Endothelial cell (in vitro differentiated cells): ENCODE measurements around the gene CHRNA3. TPM values are rescaled to one million over a fixed set of nuclear protein-coding genes. Genes with fewer than 3 reads are reported as not detected.
"Not testable (repeated sequence)": the region's sequence is repeated elsewhere in the genome, so short reads cannot be mapped to it uniquely, and the experiment has no call there.

ENCODE experiments used
- DNase-seq: peaks from one replicate; pipeline ENCODE4 v3.0.0; 2021; ENCODE audit warnings: low spot score
- H3K27ac Mint-ChIP-seq: one replicate; pipeline ENCODE4 v1.8.0; 2021; ENCODE audit warnings: mixed read lengths, inconsistent platforms; ENCODE audit not compliant: unreplicated experiment
- H3K27me3 Mint-ChIP-seq: one replicate; pipeline ENCODE4 v1.8.0; 2021; ENCODE audit warnings: mild to moderate bottlenecking, moderate library complexity, mixed read lengths, inconsistent platforms; ENCODE audit not compliant: unreplicated experiment
- H3K36me3 Mint-ChIP-seq: one replicate; pipeline ENCODE4 v1.8.0; 2021; ENCODE audit warnings: mild to moderate bottlenecking, low read depth, mixed read lengths, inconsistent platforms; ENCODE audit not compliant: unreplicated experiment
- H3K4me1 Mint-ChIP-seq: one replicate; pipeline ENCODE4 v1.8.0; 2021; ENCODE audit warnings: mild to moderate bottlenecking, mixed read lengths, inconsistent platforms; ENCODE audit not compliant: unreplicated experiment
- H3K4me3 Mint-ChIP-seq: one replicate; pipeline ENCODE4 v1.8.0; 2021; ENCODE audit warnings: mild to moderate bottlenecking, mixed read lengths, inconsistent platforms; ENCODE audit not compliant: unreplicated experiment
- H3K9me3 Mint-ChIP-seq: one replicate; pipeline ENCODE4 v1.8.0; 2021; ENCODE audit warnings: mixed read lengths, inconsistent platforms; ENCODE audit not compliant: unreplicated experiment
- CTCF ChIP-seq: fragments of 200-600 bp; sonication (generic); IDR thresholded peaks from one replicate; pipeline ENCODE4 v1.5.0; 2021; ENCODE audit warnings: antibody characterized with exemption; ENCODE audit not compliant: unreplicated experiment
- total RNA-seq: library from RNA; stranded (reverse); fragmentation: NEBNext Ultra II Directional; extraction: Animal tissue kit (Norgen Biotek cat#: 25700); gene quantifications from one replicate; pipeline ENCODE4 v1.2.1, GENCODE V29; 2021; ENCODE audit not compliant: unreplicated experiment

Gene CHRNA3
- total RNA-seq, 1 donor from 2014 or later: 0.74 TPM

GRCh38 chr15:78616506-78616905 lies 4.3 kb downstream of the CHRNA3 start:
- Mint-ChIP-seq H3K36me3 (no peaks in the 10 kb centered on the region), H3K4me1 (peaks cover 8% of the 10 kb centered on the region), H3K4me3 (no peak overlapping the region), H3K9me3 (no peaks in the 10 kb centered on the region), H3K27ac (no peak overlapping the region), H3K27me3 (peaks cover 6% of the 10 kb centered on the region)
- no peak for TF ChIP-seq CTCF
- no peak for DNase-seq

GRCh38 chr15:78615151-78615589 lies 5.6 kb downstream of the CHRNA3 start:
- no peaks in the 10 kb centered on the region for H3K9me3 Mint-ChIP-seq
- peaks cover 8% of the 10 kb centered on the region for H3K4me1 Mint-ChIP-seq
- peaks cover 7% of the 10 kb centered on the region for H3K27me3 Mint-ChIP-seq
- H3K4me3 Mint-ChIP-seq: no peak overlapping the region
- no peaks in the 10 kb centered on the region for H3K36me3 Mint-ChIP-seq
- TF ChIP-seq CTCF: no peak
- DNase-seq: no peak
- H3K27ac Mint-ChIP-seq: no peak overlapping the region

GRCh38 chr15:78614021-78614420 lies 6.8 kb downstream of the CHRNA3 start:
- no peaks in the 10 kb centered on the region for H3K9me3 Mint-ChIP-seq
- no peak overlapping the region for H3K4me3 Mint-ChIP-seq
- H3K36me3 Mint-ChIP-seq: no peaks in the 10 kb centered on the region
- no peak overlapping the region for H3K27ac Mint-ChIP-seq
- H3K4me1 Mint-ChIP-seq: peaks cover 4% of the 10 kb centered on the region
- H3K27me3 Mint-ChIP-seq: peaks cover 8% of the 10 kb centered on the region
- DNase-seq: no peak
- no peak for TF ChIP-seq CTCF

- not testable (repeated sequence) for H3K36me3 Mint-ChIP-seq, H3K4me3 Mint-ChIP-seq, H3K27me3 Mint-ChIP-seq, H3K27ac Mint-ChIP-seq, H3K9me3 Mint-ChIP-seq, H3K4me1 Mint-ChIP-seq, DNase-seq
Observed at GRCh38 chr15:78609551-78609950, 11.2 kb downstream of the CHRNA3 start.

GRCh38 chr15:78605680-78606079 lies 15.1 kb downstream of the CHRNA3 start:
- peaks cover 6% of the 10 kb centered on the region for H3K9me3 Mint-ChIP-seq
- no peak overlapping the region for H3K27ac Mint-ChIP-seq
- TF ChIP-seq CTCF: no peak

GRCh38 chr15:78605201-78605600 lies 15.6 kb downstream of the CHRNA3 start:
- TF ChIP-seq CTCF: no peak
- Mint-ChIP-seq H3K27me3 (peaks cover 5% of the 10 kb centered on the region), H3K27ac (no peak overlapping the region), H3K9me3 (peaks cover 6% of the 10 kb centered on the region), H3K4me3 (no peak overlapping the region), H3K36me3 (peaks cover 17% of the 10 kb centered on the region), H3K4me1 (no peaks in the 10 kb centered on the region)
- DNase-seq: no peak

More at GRCh38 chr15:78605680-78606079, 15.1 kb downstream of the CHRNA3 start:
- H3K27me3 Mint-ChIP-seq: peaks cover 5% of the 10 kb centered on the region
- DNase-seq: no peak
- H3K36me3 Mint-ChIP-seq: peaks cover 17% of the 10 kb centered on the region
- H3K4me3 Mint-ChIP-seq: no peak overlapping the region
- no peaks in the 10 kb centered on the region for H3K4me1 Mint-ChIP-seq
